GM18868 (cell line): ENCODE results near the gene IRF2BP1.
A peak's percentile ranks its signal among the peaks of the same experiment; 100 is the strongest.
"Not testable (repeated sequence)": the region's sequence is repeated elsewhere in the genome, so short reads cannot be mapped to it uniquely, and the experiment has no call there.

Experiments used
- ATAC-seq: cut with Tn5 transposase; IDR thresholded peaks from one replicate; pipeline ENCODE4 v1.9.1; 2021; ENCODE audit warnings: mild to moderate bottlenecking, moderate library complexity; ENCODE audit not compliant: unreplicated experiment

Gene IRF2BP1

GRCh38 chr19:45902651-45903625 is 17.0 kb upstream of the IRF2BP1 start:
- peak; percentile 87 for ATAC-seq

GRCh38 chr19:45901912-45902650 is 16.1 kb upstream of the IRF2BP1 start, which contains the start of gene MYPOP:
Gene MYPOP, minus strand, starts transcription at chr19:45902613. Its CDS starts 840 bp downstream, at chr19:45901773.
- no peak for ATAC-seq

GRCh38 chr19:45901432-45901911 is 15.5 kb upstream of the IRF2BP1 start:
- no peak for ATAC-seq

- no peak for ATAC-seq
Observed at GRCh38 chr19:45900738-45901431, 14.9 kb upstream of the IRF2BP1 start.

GRCh38 chr19:45899919-45900589 is 14.1 kb upstream of the IRF2BP1 start:
- ATAC-seq: no peak

GRCh38 chr19:45899253-45899652 is 13.3 kb upstream of the IRF2BP1 start:
- no peak for ATAC-seq

- ATAC-seq: no peak
Observed at GRCh38 chr19:45897261-45897812, 11.4 kb upstream of the IRF2BP1 start.

GRCh38 chr19:45895983-45896599 is 10.2 kb upstream of the IRF2BP1 start:
- ATAC-seq: not testable (repeated sequence)

- no peak for ATAC-seq
Observed at GRCh38 chr19:45895519-45895972, 9.6 kb upstream of the IRF2BP1 start.

GRCh38 chr19:45890877-45891276 is 4.9 kb upstream of the IRF2BP1 start:
- ATAC-seq: no peak

- ATAC-seq: no peak
Observed at GRCh38 chr19:45889210-45889885, 3.4 kb upstream of the IRF2BP1 start.

- no peak for ATAC-seq
Observed at GRCh38 chr19:45887200-45887710, 1.3 kb upstream of the IRF2BP1 start.

GRCh38 chr19:45886427-45887199 is 672 bp upstream of the IRF2BP1 start:
- ATAC-seq: peak; percentile 53

GRCh38 chr19:45884682-45885555 is 1.0 kb downstream of the IRF2BP1 start:
- peak; percentile 13 for ATAC-seq

- ATAC-seq: no peak
Observed at GRCh38 chr19:45883881-45884681, 1.9 kb downstream of the IRF2BP1 start.

GRCh38 chr19:45883586-45883880 is 2.4 kb downstream of the IRF2BP1 start:
- ATAC-seq: no peak
